ENCODE results near the gene ATG2B.

Gene ATG2B, protein sequence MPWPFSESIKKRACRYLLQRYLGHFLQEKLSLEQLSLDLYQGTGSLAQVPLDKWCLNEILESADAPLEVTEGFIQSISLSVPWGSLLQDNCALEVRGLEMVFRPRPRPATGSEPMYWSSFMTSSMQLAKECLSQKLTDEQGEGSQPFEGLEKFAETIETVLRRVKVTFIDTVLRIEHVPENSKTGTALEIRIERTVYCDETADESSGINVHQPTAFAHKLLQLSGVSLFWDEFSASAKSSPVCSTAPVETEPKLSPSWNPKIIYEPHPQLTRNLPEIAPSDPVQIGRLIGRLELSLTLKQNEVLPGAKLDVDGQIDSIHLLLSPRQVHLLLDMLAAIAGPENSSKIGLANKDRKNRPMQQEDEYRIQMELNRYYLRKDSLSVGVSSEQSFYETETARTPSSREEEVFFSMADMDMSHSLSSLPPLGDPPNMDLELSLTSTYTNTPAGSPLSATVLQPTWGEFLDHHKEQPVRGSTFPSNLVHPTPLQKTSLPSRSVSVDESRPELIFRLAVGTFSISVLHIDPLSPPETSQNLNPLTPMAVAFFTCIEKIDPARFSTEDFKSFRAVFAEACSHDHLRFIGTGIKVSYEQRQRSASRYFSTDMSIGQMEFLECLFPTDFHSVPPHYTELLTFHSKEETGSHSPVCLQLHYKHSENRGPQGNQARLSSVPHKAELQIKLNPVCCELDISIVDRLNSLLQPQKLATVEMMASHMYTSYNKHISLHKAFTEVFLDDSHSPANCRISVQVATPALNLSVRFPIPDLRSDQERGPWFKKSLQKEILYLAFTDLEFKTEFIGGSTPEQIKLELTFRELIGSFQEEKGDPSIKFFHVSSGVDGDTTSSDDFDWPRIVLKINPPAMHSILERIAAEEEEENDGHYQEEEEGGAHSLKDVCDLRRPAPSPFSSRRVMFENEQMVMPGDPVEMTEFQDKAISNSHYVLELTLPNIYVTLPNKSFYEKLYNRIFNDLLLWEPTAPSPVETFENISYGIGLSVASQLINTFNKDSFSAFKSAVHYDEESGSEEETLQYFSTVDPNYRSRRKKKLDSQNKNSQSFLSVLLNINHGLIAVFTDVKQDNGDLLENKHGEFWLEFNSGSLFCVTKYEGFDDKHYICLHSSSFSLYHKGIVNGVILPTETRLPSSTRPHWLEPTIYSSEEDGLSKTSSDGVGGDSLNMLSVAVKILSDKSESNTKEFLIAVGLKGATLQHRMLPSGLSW (N-terminal part only)

GRCh38 chr14:96362965-96363750, at the start of gene ATG2B, which contains the start of gene GSKIP:
Gene ATG2B (minus strand): TSS chr14:96363341. CDS start chr14:96362976, 365 bp downstream.
Gene GSKIP (plus strand): TSS chr14:96363526. CDS start chr14:96382248, 18,722 bp downstream.
- peak; percentile 61 for DNase-seq

DNA sequence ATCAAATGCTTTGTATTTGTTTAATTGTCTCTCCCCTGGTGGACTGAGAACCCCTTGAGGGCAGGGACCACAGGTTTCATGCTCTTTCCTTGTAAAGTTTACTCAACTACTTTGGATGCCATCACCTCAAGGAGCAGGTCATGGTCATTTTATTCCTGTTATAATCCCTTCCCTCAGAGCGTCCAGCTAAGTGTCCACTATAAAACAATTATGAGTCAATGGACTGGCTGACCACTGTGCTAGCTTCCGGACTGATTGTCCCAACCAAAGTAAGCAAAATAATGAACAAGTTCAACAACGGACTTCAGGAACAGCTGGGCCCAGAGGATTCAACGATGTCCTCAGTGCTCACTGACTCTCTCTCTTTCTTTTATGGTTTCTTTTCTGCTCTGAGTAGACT, 47.0 kb upstream of the ATG2B start:
- no peak for DNase-seq

GRCh38 chr14:96409701-96410100, 46.6 kb upstream of the ATG2B start:
- DNase-seq = no peak

GRCh38 chr14:96408608-96409007, 45.5 kb upstream of the ATG2B start:
- DNase-seq = no peak

DNA sequence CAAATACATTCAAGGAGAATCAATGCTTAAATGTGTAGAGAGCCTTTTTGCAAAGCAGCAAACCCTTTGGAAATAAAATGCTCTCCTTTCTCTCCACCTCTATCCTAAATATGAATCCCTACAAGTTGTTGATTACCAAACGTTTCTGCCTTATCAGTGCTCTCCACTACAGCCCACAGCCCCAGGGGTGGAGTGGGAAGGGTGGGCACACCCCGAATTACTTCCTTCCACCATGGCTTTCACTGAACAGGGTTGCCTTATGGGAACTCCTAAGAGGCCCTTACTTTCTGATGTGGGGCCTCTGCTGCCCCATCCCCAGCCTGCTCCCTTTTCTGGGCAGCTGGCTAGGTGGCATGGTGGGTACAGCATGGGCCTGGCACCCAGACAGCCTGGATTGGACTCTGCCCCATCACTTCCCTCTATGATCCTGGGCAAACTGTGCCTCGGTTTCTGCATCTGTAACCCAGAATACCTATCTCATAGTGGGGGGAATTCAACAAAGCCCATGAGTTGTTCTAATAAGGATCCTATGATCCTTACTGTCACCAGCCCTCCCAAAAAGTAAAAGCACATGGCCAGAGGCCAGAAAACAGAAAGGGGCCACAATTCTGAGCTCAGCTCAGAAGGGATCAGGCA, 44.9 kb upstream of the ATG2B start:
- no peak for DNase-seq

- DNase-seq = no peak
Observed at GRCh38 chr14:96405677-96406076, 42.5 kb upstream of the ATG2B start.

- DNase-seq = no peak
Observed at GRCh38 chr14:96403409-96403808, 40.3 kb upstream of the ATG2B start.

- no peak for DNase-seq
Observed at GRCh38 chr14:96400495-96400894, 37.4 kb upstream of the ATG2B start.

- no peak for DNase-seq
Observed at GRCh38 chr14:96399405-96399804, 36.3 kb upstream of the ATG2B start.

- DNase-seq = no peak
Observed at GRCh38 chr14:96398921-96399320, 35.8 kb upstream of the ATG2B start.

DNA sequence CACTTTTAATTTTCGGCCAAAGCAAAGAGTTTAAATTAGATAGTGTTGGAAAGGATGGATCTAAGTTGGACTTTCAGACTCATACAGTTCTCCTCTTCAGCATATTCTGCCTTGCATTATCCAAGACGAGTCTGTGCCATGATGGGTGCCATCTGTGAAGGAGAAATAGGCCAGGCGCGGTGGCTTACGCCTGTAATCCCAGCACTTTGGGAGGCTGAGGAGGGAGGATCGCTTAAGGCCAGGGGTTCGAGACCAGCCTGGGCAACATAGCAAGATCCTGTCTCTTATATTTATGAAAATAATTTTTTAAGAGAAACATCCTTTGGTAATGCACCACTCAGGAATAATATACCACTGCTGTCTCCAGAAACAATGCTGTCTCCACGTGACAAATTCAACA, 35.3 kb upstream of the ATG2B start:
- no peak for DNase-seq

DNA sequence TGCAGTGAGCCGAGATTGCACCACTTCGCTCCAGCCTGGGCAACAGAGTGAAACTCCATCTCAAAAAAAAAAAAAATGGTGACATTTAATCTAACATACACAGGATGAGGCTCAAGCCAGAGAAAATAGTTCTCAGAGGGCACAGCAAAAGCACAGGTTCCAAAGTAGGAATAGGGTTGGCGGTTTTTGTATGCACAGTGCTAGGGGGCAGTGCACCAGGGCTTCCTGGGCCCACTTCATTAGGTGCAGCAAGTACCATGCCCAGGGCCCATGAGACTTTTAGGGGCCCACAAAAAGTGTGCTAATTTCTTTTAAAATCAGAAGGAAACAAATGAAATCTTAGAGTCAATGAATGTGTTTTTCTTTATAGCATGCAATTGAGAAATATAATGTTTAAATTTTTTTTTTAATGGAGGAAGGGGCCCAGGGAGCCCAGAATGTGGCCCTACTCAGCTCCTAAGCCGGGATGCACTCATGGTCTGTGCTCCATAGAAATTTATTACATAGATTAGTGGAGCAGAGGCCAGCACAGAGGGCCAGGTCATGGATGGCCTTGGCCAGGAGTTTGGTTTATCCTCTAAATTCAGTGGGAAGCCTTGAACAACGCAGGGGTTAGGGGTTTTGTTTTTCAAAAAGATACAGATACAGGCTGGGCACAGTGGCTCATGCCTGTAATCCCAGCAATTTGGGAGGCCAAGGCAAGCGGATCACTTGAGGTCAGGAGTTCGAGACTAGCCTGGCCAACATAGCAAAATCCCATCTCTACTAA, 31.1 kb upstream of the ATG2B start:
- DNase-seq = no peak

DNA sequence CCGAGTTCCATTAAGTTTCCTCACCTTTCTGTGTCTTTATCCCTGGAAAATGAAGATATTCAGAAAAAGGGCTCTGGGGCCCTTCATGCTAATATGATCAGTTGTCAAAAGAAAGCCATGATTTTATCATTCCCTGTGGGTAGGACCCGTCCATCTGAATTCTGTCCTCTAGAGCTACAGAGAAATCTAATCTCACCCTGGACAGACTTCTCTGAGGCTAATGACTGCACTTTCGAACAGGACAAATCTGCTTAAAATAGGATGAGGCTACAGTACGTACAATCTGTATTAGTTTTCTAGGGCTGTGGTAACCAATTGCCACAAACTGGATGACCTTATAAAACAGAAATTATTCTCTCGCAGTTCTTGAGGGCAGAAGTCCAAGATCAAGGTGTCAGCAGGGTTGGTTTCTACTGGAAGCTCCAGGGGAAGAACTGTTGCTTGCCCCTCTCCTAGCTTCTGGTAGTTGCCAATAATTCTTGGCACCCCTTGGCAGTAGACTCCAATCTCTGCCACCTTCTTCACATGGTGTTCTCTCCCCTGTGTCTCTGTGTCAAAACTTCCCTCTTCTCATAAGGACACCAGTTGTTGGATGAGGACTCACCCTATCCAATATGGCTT, 30.0 kb upstream of the ATG2B start:
- DNase-seq = no peak

GRCh38 chr14:96391293-96392118, 28.4 kb upstream of the ATG2B start:
- DNase-seq = peak; percentile 84

- no peak for DNase-seq
Observed at GRCh38 chr14:96390965-96391292, 27.8 kb upstream of the ATG2B start.

DNA sequence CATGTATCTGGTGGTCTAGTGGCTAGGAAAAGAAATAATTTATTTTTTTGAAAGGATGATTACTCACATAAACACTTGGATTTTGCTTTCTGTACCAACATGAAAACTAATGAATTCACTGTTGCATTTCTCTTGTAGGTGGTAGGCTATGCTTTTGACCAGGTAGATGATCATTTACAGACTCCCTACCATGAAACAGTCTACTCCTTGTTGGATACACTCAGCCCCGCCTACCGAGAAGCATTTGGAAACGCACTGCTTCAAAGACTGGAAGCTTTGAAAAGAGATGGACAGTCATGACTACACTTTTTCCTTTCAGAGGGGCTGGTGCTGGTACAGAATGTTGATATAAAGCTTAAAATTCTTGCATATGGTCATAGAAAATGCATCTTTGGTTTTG, 22.2 kb upstream of the ATG2B start:
- DNase-seq = no peak

DNA sequence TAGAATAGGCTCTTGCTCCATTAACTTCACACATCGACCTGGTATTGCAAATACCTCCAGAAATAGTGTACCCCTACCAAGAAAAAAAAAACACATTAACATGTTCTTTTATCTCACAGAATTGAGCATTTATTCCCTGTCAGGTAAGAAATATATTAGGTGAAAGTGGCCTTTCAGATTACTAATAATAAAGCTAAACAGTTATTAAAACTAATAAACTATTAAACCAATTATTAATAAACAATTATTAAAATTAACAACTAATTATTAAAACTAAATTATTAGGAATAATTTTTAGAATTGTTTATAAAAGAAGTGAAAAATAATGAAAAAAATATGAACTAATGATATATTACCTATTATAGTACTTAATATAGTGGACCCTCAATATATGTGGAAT, 21.6 kb upstream of the ATG2B start:
- no peak for DNase-seq

DNA sequence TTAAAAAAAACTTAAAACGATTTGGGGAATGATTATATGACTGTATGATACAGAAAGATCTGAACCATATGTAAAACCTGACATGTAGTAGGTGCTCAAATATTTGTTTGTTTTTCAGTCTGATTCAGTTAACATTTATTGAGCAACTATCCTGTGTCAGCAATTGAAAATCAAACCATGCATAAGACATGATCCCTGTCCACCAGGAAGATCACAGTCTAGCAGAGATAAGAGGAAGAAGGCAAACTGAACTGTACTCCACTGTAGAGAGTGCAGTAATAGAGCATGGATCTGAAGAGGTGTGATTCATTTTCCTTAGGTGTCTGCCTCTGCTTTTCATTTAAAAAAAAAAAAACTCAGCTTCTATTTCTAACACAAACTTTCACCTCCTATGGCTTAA, 20.9 kb upstream of the ATG2B start:
- DNase-seq = no peak

- DNase-seq = no peak
Observed at GRCh38 chr14:96383445-96383844, 20.3 kb upstream of the ATG2B start.

DNA sequence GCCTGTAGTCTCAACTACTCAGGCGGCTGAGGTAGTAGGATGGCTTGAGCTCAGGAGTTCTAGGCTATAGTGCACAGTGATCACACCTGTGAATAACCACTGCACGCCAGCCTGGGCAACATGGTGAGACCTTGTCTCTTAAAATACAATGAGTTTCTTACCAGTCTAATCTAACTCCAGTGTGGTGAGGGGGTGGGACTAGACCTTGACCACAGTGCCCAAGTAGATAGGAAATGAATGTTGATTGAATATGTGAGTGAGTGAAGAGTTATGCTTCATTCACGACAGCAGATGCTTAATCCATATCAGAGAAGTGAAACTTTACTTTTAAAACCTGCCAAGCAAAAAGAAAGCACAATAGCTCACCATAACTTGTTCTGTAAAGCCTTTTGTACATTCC, 17.6 kb upstream of the ATG2B start:
- no peak for DNase-seq

All from NCI-H187 treated with DMSO at 0.1 percent for 48 hours (cell line).